Endodermal cell (in vitro differentiated cells): Measurements from ENCODE around the gene PAN3. TPM values are rescaled to one million over a fixed set of nuclear protein-coding genes. Genes with fewer than 3 reads are reported as not detected.

Experiments used
- DNase-seq: peaks from one replicate; pipeline ENCODE4 v3.0.0-alpha.2; 2017
- H3K27ac ChIP-seq: 2 replicates; pipeline ENCODE4 v1.5.1; 2013; ENCODE audit warnings: mild to moderate bottlenecking, low read depth, low read length, moderate library complexity
- H3K27me3 ChIP-seq: 2 replicates; pipeline ENCODE4 v1.6.1; 2013; ENCODE audit warnings: mild to moderate bottlenecking, low read length, moderate library complexity; ENCODE audit not compliant: insufficient read depth, control insufficient read depth, poor library complexity, severe bottlenecking
- H3K36me3 ChIP-seq: 2 replicates; pipeline ENCODE4 v1.7.0; 2013; ENCODE audit warnings: mild to moderate bottlenecking, low read length, moderate library complexity; ENCODE audit not compliant: control insufficient read depth, insufficient read depth
- H3K4me1 ChIP-seq: one replicate; pipeline ENCODE4 v1.7.0; 2013; ENCODE audit warnings: low read length; ENCODE audit not compliant: control insufficient read depth, insufficient read depth
- H3K4me3 ChIP-seq: 2 replicates; pipeline ENCODE4 v1.5.1; 2013; ENCODE audit warnings: mild to moderate bottlenecking, low read length, moderate library complexity
- H3K9ac ChIP-seq: 2 replicates; pipeline ENCODE4 v1.6.1; 2013; ENCODE audit warnings: mild to moderate bottlenecking, low read length, moderate library complexity; ENCODE audit not compliant: poor library complexity, severe bottlenecking; ENCODE audit errors: extremely low read depth
- H3K9me3 ChIP-seq: 2 replicates; pipeline ENCODE4 v1.6.1; 2013; ENCODE audit warnings: mild to moderate bottlenecking, low read length, moderate library complexity; ENCODE audit not compliant: control insufficient read depth
- H3K27ac Mint-ChIP-seq: 2 replicates; pipeline ENCODE4 v1.8.0; 2020; ENCODE audit warnings: mixed read lengths
- H3K27me3 Mint-ChIP-seq: 2 replicates; pipeline ENCODE4 v1.8.0; 2021; ENCODE audit warnings: mild to moderate bottlenecking, mixed read lengths; ENCODE audit not compliant: insufficient read depth
- H3K36me3 Mint-ChIP-seq: 2 replicates; pipeline ENCODE4 v1.8.0; 2020; ENCODE audit warnings: low read depth, mixed read lengths
- H3K4me1 Mint-ChIP-seq: 2 replicates; pipeline ENCODE4 v1.8.0; 2020; ENCODE audit warnings: mixed read lengths
- H3K4me3 Mint-ChIP-seq: 2 replicates; pipeline ENCODE4 v1.8.0; 2020; ENCODE audit warnings: mild to moderate bottlenecking, moderate library complexity, mixed read lengths
- H3K9me3 Mint-ChIP-seq: 2 replicates; pipeline ENCODE4 v1.8.0; 2020; ENCODE audit warnings: mild to moderate bottlenecking, mixed read lengths
- WGBS, 2 experiments: methylation state at CpG; one replicate each; pipeline versions ENCODE4 v1.1.5 to v1.1.7; 2013; ENCODE audit warnings: missing lambda C conversion rate in 2 of 2, mixed read lengths in 1 of 2; ENCODE audit not compliant: insufficient coverage in 1 of 2, insufficient read length in 1 of 2; 5-methylcytosine and 5-hydroxymethylcytosine counted together
- total RNA-seq, 2 donors: library from RNA; stranded (reverse); fragmentation: NEBNext Ultra II Directional in 1 of 2; extraction: Animal tissue kit (Norgen Biotek cat#: 25700) in 1 of 2; gene quantifications; 2 replicates in 1 of 2; 3 replicates in 1 of 2; pipeline ENCODE4 v1.2.1, GENCODE V29; 2021
- TF ChIP-seq, protein P1 (sequence below): fragments of 200-600 bp; sonication (generic); conservative IDR thresholded peaks from 2 replicates; pipeline ENCODE4 v1.5.0; 2021; ENCODE audit warnings: antibody characterized with exemption, mild to moderate bottlenecking

The PAN3 gene
- total RNA-seq, 2 donors from 2014 or later = 73.5 to 73.8 TPM

DNA sequence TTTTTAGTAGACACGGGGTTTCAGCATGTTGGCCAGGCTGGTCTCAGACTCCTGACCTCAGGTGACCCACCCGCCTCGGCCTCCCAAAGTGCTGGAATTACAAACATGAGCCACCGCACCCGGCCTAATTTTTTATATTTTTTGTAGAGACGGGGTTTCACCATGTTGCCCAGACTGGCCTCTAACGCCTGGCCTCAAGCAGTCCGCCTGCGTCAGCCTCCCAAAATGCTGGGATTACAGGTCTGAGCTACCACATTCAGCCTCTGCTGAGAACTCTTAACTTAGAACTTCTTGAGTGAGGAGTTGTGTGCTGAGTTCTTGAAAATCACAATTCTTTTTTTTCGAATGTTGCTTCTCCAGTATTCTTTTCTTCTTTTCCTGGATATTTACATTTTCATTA, 112.2 kb downstream of the PAN3 start:
- DNase-seq = no peak
- H3K9me3 Mint-ChIP-seq = no peaks in the 10 kb centered on the region
- H3K27ac Mint-ChIP-seq = no peak overlapping the region
- TF ChIP-seq, protein P1, sequence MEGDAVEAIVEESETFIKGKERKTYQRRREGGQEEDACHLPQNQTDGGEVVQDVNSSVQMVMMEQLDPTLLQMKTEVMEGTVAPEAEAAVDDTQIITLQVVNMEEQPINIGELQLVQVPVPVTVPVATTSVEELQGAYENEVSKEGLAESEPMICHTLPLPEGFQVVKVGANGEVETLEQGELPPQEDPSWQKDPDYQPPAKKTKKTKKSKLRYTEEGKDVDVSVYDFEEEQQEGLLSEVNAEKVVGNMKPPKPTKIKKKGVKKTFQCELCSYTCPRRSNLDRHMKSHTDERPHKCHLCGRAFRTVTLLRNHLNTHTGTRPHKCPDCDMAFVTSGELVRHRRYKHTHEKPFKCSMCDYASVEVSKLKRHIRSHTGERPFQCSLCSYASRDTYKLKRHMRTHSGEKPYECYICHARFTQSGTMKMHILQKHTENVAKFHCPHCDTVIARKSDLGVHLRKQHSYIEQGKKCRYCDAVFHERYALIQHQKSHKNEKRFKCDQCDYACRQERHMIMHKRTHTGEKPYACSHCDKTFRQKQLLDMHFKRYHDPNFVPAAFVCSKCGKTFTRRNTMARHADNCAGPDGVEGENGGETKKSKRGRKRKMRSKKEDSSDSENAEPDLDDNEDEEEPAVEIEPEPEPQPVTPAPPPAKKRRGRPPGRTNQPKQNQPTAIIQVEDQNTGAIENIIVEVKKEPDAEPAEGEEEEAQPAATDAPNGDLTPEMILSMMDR = no peak
- no peaks in the 10 kb centered on the region for H3K27me3 Mint-ChIP-seq
- no peak overlapping the region for H3K4me3 Mint-ChIP-seq
- Histone ChIP-seq H3K4me3 (no peak overlapping the region), H3K9ac (no peak overlapping the region), H3K36me3 (peaks cover 55% of the 10 kb centered on the region), H3K27me3 (no peaks in the 10 kb centered on the region), H3K27ac (no peak overlapping the region), H3K4me1 (no peaks in the 10 kb centered on the region), H3K9me3 (no peaks in the 10 kb centered on the region)
- peaks cover 61% of the 10 kb centered on the region for H3K36me3 Mint-ChIP-seq
- H3K4me1 Mint-ChIP-seq = no peaks in the 10 kb centered on the region
- 93 to 95% methylated on average over 7 to 10 of the region's 10 CpGs for WGBS, 2 experiments

DNA sequence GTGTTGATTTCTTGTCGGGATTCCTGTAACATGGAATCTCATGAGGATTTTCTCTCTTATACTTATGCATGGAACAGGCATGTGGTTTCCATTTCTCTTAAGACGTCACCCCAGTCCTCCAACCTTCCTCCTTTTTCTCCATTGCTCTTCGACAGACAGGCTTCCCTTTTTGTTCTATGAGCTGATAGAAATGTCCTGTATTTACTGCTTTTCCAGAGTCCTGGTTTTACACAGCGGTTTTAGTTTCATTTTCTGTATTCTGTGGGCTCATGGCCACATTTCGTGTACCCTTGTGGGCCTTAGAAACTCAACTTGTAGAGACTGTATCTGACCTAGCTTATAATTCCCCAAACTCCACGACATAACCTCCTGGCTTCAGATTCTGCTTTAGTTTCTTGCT, 113.1 kb downstream of the PAN3 start:
- Mint-ChIP-seq H3K4me3 (no peak overlapping the region), H3K9me3 (no peaks in the 10 kb centered on the region), H3K36me3 (peaks cover 61% of the 10 kb centered on the region), H3K27ac (peak overlapping the region; percentile 39), H3K4me1 (no peaks in the 10 kb centered on the region), H3K27me3 (no peaks in the 10 kb centered on the region)
- no peak for DNase-seq
- Histone ChIP-seq H3K27me3 (no peaks in the 10 kb centered on the region), H3K4me1 (no peaks in the 10 kb centered on the region), H3K27ac (no peak overlapping the region), H3K9me3 (no peaks in the 10 kb centered on the region), H3K4me3 (no peak overlapping the region), H3K36me3 (peaks cover 55% of the 10 kb centered on the region), H3K9ac (no peak overlapping the region)
- 88 to 97% methylated on average over 4 to 6 of the region's 6 CpGs for WGBS, 2 experiments
- TF ChIP-seq, protein P1 = no peak

DNA sequence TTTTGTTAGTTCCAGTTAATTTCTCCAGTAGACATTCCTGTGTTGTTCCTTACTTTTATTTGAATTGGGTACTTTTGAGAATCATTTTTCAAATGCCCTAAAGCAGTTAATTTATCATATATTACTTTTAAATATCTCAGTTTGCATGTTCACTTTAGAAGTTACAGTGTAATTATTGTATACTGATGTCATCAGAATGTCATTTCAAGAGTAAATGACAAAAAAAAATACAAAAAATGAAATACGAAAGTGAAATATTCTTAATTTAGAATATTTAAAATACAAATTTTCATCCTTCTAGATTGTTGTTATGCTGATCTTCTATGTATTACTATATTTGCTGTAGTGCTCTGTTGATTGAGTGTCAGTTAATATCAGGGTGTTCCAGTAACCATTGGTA, 114.2 kb downstream of the PAN3 start:
- H3K27ac ChIP-seq = no peak overlapping the region
- TF ChIP-seq, protein P1 = no peak
- H3K36me3 Mint-ChIP-seq = peaks cover 62% of the 10 kb centered on the region
- no peaks in the 10 kb centered on the region for H3K27me3 ChIP-seq
- H3K4me1 ChIP-seq = no peaks in the 10 kb centered on the region
- no peak overlapping the region for H3K4me3 Mint-ChIP-seq
- peaks cover 62% of the 10 kb centered on the region for H3K36me3 ChIP-seq
- no peak overlapping the region for H3K27ac Mint-ChIP-seq
- no peaks in the 10 kb centered on the region for H3K9me3 ChIP-seq
- no CpG with 5 or more reads among the region's 1 CpG for WGBS, 2 experiments
- no peaks in the 10 kb centered on the region for H3K4me1 Mint-ChIP-seq
- no peak overlapping the region for H3K4me3 ChIP-seq
- DNase-seq = no peak
- H3K27me3 Mint-ChIP-seq = no peaks in the 10 kb centered on the region
- H3K9me3 Mint-ChIP-seq = no peaks in the 10 kb centered on the region
- no peak overlapping the region for H3K9ac ChIP-seq
